NCI-H2196 (cell line): Measurements from ENCODE around the gene PRR9.

ENCODE experiments used
- DNase-seq: peaks from one replicate; lab custom pipeline; 2025; ENCODE audit not compliant: unreplicated experiment; lab: John Stamatoyannopoulos, UW

The PRR9 gene

DNA sequence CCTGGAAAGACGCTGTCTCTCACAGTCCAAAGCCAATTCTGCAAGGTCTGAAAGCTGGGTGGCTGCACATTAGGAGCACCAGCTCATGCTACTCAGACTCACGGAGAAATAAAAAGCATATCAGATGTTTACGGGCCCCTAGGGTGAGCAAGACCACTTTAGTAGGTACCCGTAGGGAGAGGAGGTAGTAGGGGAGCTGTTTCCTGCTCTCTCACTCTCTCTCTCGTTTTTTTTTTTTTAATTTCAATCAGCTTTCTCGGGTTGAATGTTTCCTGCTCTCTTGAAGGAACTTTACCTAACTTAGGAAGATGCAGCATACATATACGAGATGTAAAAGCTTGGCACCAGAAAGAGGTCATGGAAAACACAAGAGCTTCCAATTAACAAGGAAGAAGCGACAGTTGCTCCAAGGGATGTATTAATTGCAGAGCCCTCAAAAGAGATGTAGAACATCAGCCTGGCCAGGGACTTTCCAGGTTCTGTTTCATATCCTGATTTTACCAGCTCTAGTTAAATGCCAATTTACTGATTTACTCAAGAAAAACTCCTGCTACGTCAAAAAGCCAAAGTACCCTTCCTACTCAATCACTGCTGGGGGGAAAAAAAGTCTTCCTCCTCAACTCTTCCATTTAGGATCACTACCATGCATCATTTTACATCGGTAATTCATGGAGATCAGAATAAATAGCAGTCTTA is 45.2 kb downstream of the PRR9 start:
- DNase-seq: no peak

DNA sequence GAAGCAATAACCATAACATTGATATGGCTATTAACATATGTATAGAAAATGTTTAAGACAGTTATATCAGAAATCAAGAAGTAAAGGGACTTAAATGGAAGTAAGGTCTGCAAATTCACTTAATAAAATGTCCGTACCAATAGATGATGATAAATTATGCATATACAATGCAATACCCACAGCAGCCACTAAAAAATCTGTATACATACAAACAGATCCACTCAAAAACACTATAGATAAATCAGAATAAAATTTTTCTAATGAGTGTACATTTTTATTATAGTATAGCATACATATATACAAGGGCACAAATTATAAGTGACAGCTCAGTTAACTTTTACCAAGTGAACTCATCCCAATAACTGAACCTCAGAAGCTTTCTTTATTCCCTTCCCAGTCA is 48.1 kb downstream of the PRR9 start:
- DNase-seq: no peak
